ENCODE measurements around the gene ANKRD23. TPM values are rescaled to one million over a fixed set of nuclear protein-coding genes. Genes with fewer than 3 reads are reported as not detected.

Gene ANKRD23
- total and polyA plus RNA-seq, 2 donors (not counting 1 experiment from before 2014, with no cell fraction given) = 0.41 to 1.3 TPM

DNA sequence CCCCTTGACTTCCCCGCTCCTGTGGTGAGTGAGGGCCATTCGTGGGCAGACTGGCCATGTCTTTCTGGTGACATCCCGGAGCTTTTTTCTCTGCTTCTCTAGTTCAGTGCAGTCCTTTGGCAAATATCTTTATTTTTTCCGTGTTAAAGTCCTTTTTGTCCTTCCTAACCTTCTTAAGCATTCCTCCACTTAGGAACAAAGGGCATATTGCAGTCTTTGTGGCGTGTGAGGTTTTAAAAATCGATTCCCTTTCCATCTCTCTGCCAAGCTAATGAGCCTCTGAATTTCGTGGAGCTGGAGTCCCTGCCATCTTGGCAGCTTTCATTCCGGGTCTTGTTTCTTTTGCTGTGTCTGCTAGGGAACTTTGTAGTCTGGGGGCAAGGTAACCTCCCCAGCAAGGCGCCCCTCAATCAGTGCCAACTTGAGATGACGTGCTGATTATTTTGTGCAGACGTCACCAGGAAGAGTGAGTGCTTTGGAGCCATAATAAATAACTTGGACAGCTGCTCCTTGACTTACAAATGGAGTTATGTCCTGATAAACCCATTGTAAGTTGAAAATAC is 22.6 kb downstream of the ANKRD23 start:
- Histone ChIP-seq H3K27ac (ENCODE audit: insufficient read depth, low read length) (no peak overlapping the region), H3K36me3 (ENCODE audit: control insufficient read depth, insufficient read depth, low read length) (no peaks in the 10 kb centered on the region), H3K9me3 (ENCODE audit: control insufficient read depth, insufficient read depth, low read depth, low read length) (no peaks in the 10 kb centered on the region), H3K4me2 (ENCODE audit: extremely low read depth, insufficient read depth, low read length) (no peak overlapping the region), H3K79me2 (ENCODE audit: control insufficient read depth, insufficient read depth, low read length) (peaks cover 3% of the 10 kb centered on the region), H3K27me3 (ENCODE audit: control insufficient read depth, insufficient read depth, low read length) (no peaks in the 10 kb centered on the region), H3K4me3 (replicated peaks in 1 of 4; ENCODE audit: control extremely low read depth in 1 of 4, insufficient read depth in 1 of 4, low read depth in 3 of 4, low read length in 4 of 4) (no peak overlapping the region), H3K4me1 (ENCODE audit: control insufficient read depth, extremely low read depth, insufficient read depth, low read length) (peaks cover 5% of the 10 kb centered on the region), H2AFZ (ENCODE audit: low read length) (no peak overlapping the region), H4K20me1 (ENCODE audit: control insufficient read depth, extremely low read depth, insufficient read depth, low read length) (no peaks in the 10 kb centered on the region), H3K9ac (ENCODE audit: insufficient read depth, low read length) (no peak overlapping the region)
- DNase-seq (ENCODE audit: low read depth in 2 of 2) = no peak
- TF ChIP-seq EZH2 (IDR thresholded peaks at IDR 0.05; ENCODE audit: low read length, missing control alignments) (no peak), CTCF (conservative IDR thresholded peaks at IDR 0.05 in 1 of 2, IDR thresholded peaks at IDR 0.05 in 1 of 2; ENCODE audit: low read depth in 1 of 2, low read length in 2 of 2) (no peak)

GRCh38 chr2:96819876-96820511 is 23.8 kb downstream of the ANKRD23 start:
- no peak for DNase-seq (ENCODE audit: low read depth in 2 of 2)
- Histone ChIP-seq H3K27me3 (ENCODE audit: control insufficient read depth, insufficient read depth, low read length) (no peaks in the 10 kb centered on the region), H3K9me3 (ENCODE audit: control insufficient read depth, insufficient read depth, low read depth, low read length) (no peaks in the 10 kb centered on the region), H3K36me3 (ENCODE audit: control insufficient read depth, insufficient read depth, low read length) (no peaks in the 10 kb centered on the region), H3K27ac (ENCODE audit: insufficient read depth, low read length) (no peak overlapping the region), H3K79me2 (ENCODE audit: control insufficient read depth, insufficient read depth, low read length) (peaks cover 3% of the 10 kb centered on the region), H4K20me1 (ENCODE audit: control insufficient read depth, extremely low read depth, insufficient read depth, low read length) (no peaks in the 10 kb centered on the region), H3K4me3 (replicated peaks in 1 of 4; ENCODE audit: control extremely low read depth in 1 of 4, insufficient read depth in 1 of 4, low read depth in 3 of 4, low read length in 4 of 4) (no peak overlapping the region), H3K9ac (ENCODE audit: insufficient read depth, low read length) (no peak overlapping the region), H3K4me2 (ENCODE audit: extremely low read depth, insufficient read depth, low read length) (no peak overlapping the region), H2AFZ (ENCODE audit: low read length) (no peak overlapping the region), H3K4me1 (ENCODE audit: control insufficient read depth, extremely low read depth, insufficient read depth, low read length) (peaks cover 7% of the 10 kb centered on the region)
- no peak for TF ChIP-seq EZH2 (IDR thresholded peaks at IDR 0.05; ENCODE audit: low read length, missing control alignments)
- no peak for TF ChIP-seq CTCF (conservative IDR thresholded peaks at IDR 0.05 in 1 of 2, IDR thresholded peaks at IDR 0.05 in 1 of 2; ENCODE audit: low read depth in 1 of 2, low read length in 2 of 2)

DNA sequence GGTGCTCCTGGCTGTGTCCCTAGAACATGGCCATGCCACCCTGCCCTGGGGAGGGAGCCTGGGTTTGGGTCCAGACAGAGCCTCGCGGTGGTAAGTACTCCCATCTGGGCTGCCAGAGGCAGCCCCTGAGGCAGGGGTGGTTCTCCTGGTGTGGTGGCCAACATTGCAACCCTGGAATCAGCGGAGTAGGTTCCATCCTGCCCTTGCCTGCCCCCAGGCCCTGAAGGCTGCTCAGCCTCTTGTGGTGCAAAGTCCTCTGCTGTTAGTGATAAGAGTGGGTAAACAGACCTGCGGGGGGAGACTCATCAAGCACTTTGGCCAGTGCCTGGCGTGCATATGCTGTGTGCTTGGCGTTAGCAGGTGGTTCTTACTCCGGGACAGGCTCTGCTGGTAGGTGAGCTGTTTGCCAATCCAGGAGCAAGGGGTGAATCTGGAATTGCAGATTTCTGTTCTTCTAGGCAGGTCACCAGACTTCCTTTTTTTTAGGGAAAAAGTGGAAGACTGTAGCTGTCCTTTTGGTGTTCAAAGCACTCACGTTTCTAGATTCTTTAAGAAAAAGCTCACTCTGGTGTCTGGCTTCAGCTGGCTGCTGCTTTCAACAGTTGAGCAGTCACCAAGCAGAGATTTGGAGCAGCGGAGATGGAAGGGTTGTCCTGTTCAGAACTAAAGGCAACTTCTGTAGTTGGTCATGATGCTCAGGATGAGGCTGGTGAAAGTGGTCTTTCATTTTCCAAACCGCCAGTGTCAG is 24.5 kb downstream of the ANKRD23 start:
- Histone ChIP-seq H3K4me1 (ENCODE audit: control insufficient read depth, extremely low read depth, insufficient read depth, low read length) (peaks cover 7% of the 10 kb centered on the region), H4K20me1 (ENCODE audit: control insufficient read depth, extremely low read depth, insufficient read depth, low read length) (no peaks in the 10 kb centered on the region), H3K9me3 (ENCODE audit: control insufficient read depth, insufficient read depth, low read depth, low read length) (no peaks in the 10 kb centered on the region)

More for the DNA sequence above, 24.5 kb downstream of the ANKRD23 start:
- TF ChIP-seq CTCF (conservative IDR thresholded peaks at IDR 0.05 in 1 of 2, IDR thresholded peaks at IDR 0.05 in 1 of 2; ENCODE audit: low read depth in 1 of 2, low read length in 2 of 2) = no peak
- no peak for TF ChIP-seq EZH2 (IDR thresholded peaks at IDR 0.05; ENCODE audit: low read length, missing control alignments)
- Histone ChIP-seq H3K9ac (ENCODE audit: insufficient read depth, low read length) (no peak overlapping the region), H3K79me2 (ENCODE audit: control insufficient read depth, insufficient read depth, low read length) (peaks cover 3% of the 10 kb centered on the region), H3K27me3 (ENCODE audit: control insufficient read depth, insufficient read depth, low read length) (no peaks in the 10 kb centered on the region), H3K4me2 (ENCODE audit: extremely low read depth, insufficient read depth, low read length) (no peak overlapping the region), H2AFZ (ENCODE audit: low read length) (no peak overlapping the region), H3K4me3 (replicated peaks in 1 of 4; ENCODE audit: control extremely low read depth in 1 of 4, insufficient read depth in 1 of 4, low read depth in 3 of 4, low read length in 4 of 4) (no peak overlapping the region), H3K36me3 (ENCODE audit: control insufficient read depth, insufficient read depth, low read length) (no peaks in the 10 kb centered on the region), H3K27ac (ENCODE audit: insufficient read depth, low read length) (no peak overlapping the region)
- no peak for DNase-seq (ENCODE audit: low read depth in 2 of 2)
